HepG2 (cell line): ENCODE data around the gene GSTM4.
A peak's percentile ranks its signal among the peaks of the same experiment; 100 is the strongest.

Experiments used
- CREB1 ChIP-seq, 2 experiments: fragments of 450-650 bp in 1 of 2; IDR thresholded peaks; 2 replicates each; pipeline ENCODE4 v1.6.1; 2016 to 2017; ENCODE audit warnings: control low read depth in 1 of 2, mild to moderate bottlenecking in 1 of 2, missing compliant biosample characterization in 1 of 2, missing genetic modification characterization in 1 of 2
- CTCF ChIP-seq: sonication (generic); formaldehyde crosslinking; IDR thresholded peaks from 2 replicates; pipeline ENCODE4 v1.5.0; 2020; ENCODE audit warnings: mild to moderate bottlenecking, missing genetic modification reagents, moderate library complexity
- ELK4 ChIP-seq: sonication (generic); formaldehyde crosslinking; IDR thresholded peaks from 2 replicates; pipeline ENCODE4 v1.9.0; 2021; ENCODE audit warnings: missing genetic modification reagents, borderline replicate concordance
- JUNB ChIP-seq: sonication (generic); formaldehyde crosslinking; IDR thresholded peaks from 2 replicates; pipeline ENCODE4 v1.8.0; 2022; ENCODE audit warnings: missing genetic modification reagents, mild to moderate bottlenecking, borderline replicate concordance
- MIER3 ChIP-seq: IDR thresholded peaks from 2 replicates; pipeline ENCODE4 v1.6.1; 2016; ENCODE audit warnings: missing compliant biosample characterization, borderline replicate concordance
- MNT ChIP-seq: fragments of 450-650 bp; IDR thresholded peaks from 2 replicates; pipeline ENCODE4 v1.6.1; 2016
- NFIC ChIP-seq: IDR thresholded peaks from 2 replicates; pipeline ENCODE4 v1.6.1; 2012; ENCODE audit warnings: mild to moderate bottlenecking, low read length, inconsistent platforms
- NFKB2 ChIP-seq: sonication (generic); formaldehyde crosslinking; IDR thresholded peaks from 2 replicates; pipeline ENCODE4 v1.4.0; 2020; ENCODE audit warnings: missing genetic modification reagents, borderline replicate concordance
- POLR2A ChIP-seq, 2 experiments: IDR thresholded peaks; 2 replicates each; pipeline ENCODE4 v1.6.1; 2011; ENCODE audit warnings: low read depth in 2 of 2, low read length in 2 of 2, mild to moderate bottlenecking in 1 of 2, moderate library complexity in 1 of 2; ENCODE audit not compliant: insufficient read depth in 1 of 2
- POLR2AphosphoS5 ChIP-seq: IDR thresholded peaks from 2 replicates; pipeline ENCODE4 v1.6.1; 2012; ENCODE audit warnings: low read depth, low read length
- TCF7L2 ChIP-seq: IDR thresholded peaks from 2 replicates; pipeline ENCODE4 v1.6.1; 2011; ENCODE audit warnings: mild to moderate bottlenecking, low read depth, low read length, moderate library complexity
- ZBTB40 ChIP-seq, 2 experiments: fragments of 450-650 bp in 1 of 2; sonication (generic) in 1 of 2; formaldehyde crosslinking in 1 of 2; IDR thresholded peaks; 2 replicates each; pipeline versions ENCODE4 v1.6.1 to v1.8.0; 2016 to 2022; ENCODE audit warnings: antibody characterized with exemption in 1 of 2, mild to moderate bottlenecking in 1 of 2, missing genetic modification reagents in 1 of 2

DNA sequence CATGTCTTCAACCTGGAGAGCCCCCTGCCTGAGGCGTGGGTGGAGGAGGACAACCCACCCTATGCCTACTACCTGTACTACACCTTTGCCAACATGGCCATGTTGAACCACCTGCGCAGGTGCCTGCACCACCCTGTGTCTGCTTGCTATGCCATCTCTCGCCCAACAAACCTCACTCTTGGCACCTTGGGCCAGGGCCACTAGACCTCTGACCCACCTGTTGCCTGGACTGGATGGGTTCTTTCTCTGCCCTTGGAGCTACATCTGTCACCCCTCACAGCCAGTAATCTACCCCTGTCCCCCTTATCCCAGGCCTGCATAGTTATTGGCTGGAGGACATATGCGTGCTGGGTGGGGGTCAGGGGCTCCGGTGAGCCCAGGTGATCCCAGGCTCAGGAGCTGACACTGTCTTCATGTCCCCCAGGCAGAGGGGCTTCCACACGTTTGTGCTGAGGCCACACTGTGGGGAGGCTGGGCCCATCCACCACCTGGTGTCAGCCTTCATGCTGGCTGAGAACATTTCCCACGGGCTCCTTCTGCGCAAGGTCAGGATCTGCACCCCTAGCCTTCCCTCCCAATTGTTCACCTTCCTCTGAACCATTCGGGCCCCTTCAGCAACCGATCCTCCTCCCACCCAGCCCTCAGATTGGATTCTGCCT, 26.4 kb upstream of the GSTM4 start:
- TF ChIP-seq POLR2A (IDR thresholded peaks at IDR 0.05; ENCODE audit: insufficient read depth in 1 of 2, low read depth in 2 of 2, low read length in 2 of 2) = 0 out of 4 replicates have a peak, but pooled peaks of 1 of the 2 experiments have one; percentile 7
- no peak for TF ChIP-seq MIER3
- no peak for TF ChIP-seq CTCF (CRISPR knock-in tag)
- no peak for TF ChIP-seq TCF7L2
- TF ChIP-seq JUNB (CRISPR knock-in tag) = no peak
- TF ChIP-seq NFIC = no peak
- TF ChIP-seq ZBTB40 (IDR thresholded peaks at IDR 0.05) = no peak
- no peak for TF ChIP-seq ZBTB40 (CRISPR knock-in tag; IDR thresholded peaks at IDR 0.05)
- no peak for TF ChIP-seq NFKB2 (CRISPR knock-in tag)
- TF ChIP-seq CREB1 (IDR thresholded peaks at IDR 0.05) = no peak
- no peak for TF ChIP-seq CREB1 (CRISPR knock-in tag; IDR thresholded peaks at IDR 0.05)
- TF ChIP-seq POLR2AphosphoS5 = no peak
- no peak for TF ChIP-seq MNT
- no peak for TF ChIP-seq ELK4 (CRISPR knock-in tag)
